Activated B cell treated with CpG ODN at 0.5 μM for 24 hours (primary cell): ENCODE results near the gene PRR5. TPM values are rescaled to one million over a fixed set of nuclear protein-coding genes. Genes with fewer than 3 reads are reported as not detected.
A peak's percentile ranks its signal among the peaks of the same experiment; 100 is the strongest.

Source experiments
- ATAC-seq: fragments of 200-7000 bp; cut with Tn5 transposase; one replicate; pipeline ENCODE4 v1.10.0; 2021; ENCODE audit warnings: low read depth, mild to moderate bottlenecking, moderate library complexity
- CTCF ChIA-PET: fragments of 350-600 bp; sonication (Branson Sonifier 250); formaldehyde crosslinking; loops from one replicate; lab custom pipeline; 2021; ENCODE audit warnings: antibody characterized with exemption; lab: Charles Lee
- POLR2A ChIA-PET: fragments of 350-600 bp; sonication (Branson Sonifier 250); formaldehyde crosslinking; loops from one replicate; lab custom pipeline; 2021; ENCODE audit warnings: antibody characterized with exemption; lab: Charles Lee
- DNase-seq: peaks from one replicate; pipeline ENCODE4 v3.0.0; 2022
- H3K27ac Mint-ChIP-seq: one replicate; pipeline ENCODE4 v1.8.0; 2020; ENCODE audit warnings: mixed read lengths
- H3K27me3 Mint-ChIP-seq: one replicate; pipeline ENCODE4 v1.8.0; 2021; ENCODE audit warnings: mixed read lengths
- H3K36me3 Mint-ChIP-seq: one replicate; pipeline ENCODE4 v1.8.0; 2021; ENCODE audit warnings: low read depth, mixed read lengths
- H3K4me1 Mint-ChIP-seq: one replicate; pipeline ENCODE4 v1.8.0; 2021; ENCODE audit warnings: mixed read lengths
- H3K4me3 Mint-ChIP-seq: one replicate; pipeline ENCODE4 v1.8.0; 2020; ENCODE audit warnings: mild to moderate bottlenecking, mixed read lengths
- H3K9me3 Mint-ChIP-seq: one replicate; pipeline ENCODE4 v1.8.0; 2020; ENCODE audit warnings: mixed read lengths
- intact Hi-C: fragments of 100-400 bp; cut with micrococcal nuclease; formaldehyde crosslinking; loops from one replicate; pipeline ENCODE4 v1.15.1; 2024
- total RNA-seq: library from RNA; stranded (reverse); gene quantifications from 2 replicates; pipeline ENCODE4 v1.2.3, GENCODE V29; 2022
- TF ChIP-seq, protein P1 (sequence below): fragments of 200-600 bp; IDR thresholded peaks from one replicate; pipeline ENCODE4 v1.8.0; 2022; ENCODE audit warnings: antibody characterized with exemption, mild to moderate bottlenecking

The PRR5 gene
- total RNA-seq, 1 donor from 2014 or later: 18.0 TPM

GRCh38 chr22:44683237-44683636 lies 18.8 kb upstream of the PRR5 start:
- H3K27me3 Mint-ChIP-seq: peaks cover 4% of the 10 kb centered on the region
- no peak overlapping the region for H3K4me3 Mint-ChIP-seq
- H3K9me3 Mint-ChIP-seq: no peaks in the 10 kb centered on the region
- intact Hi-C loops: no loop called here
- ChIA-PET POLR2A (no interaction called here), CTCF (interaction anchor here (1.4 kb wide), 1 partner anchor 19 kb away, joined by 3 read pairs; no protein-coding TSS in a partner anchor)
- no peak overlapping the region for H3K27ac Mint-ChIP-seq
- TF ChIP-seq, protein P1, sequence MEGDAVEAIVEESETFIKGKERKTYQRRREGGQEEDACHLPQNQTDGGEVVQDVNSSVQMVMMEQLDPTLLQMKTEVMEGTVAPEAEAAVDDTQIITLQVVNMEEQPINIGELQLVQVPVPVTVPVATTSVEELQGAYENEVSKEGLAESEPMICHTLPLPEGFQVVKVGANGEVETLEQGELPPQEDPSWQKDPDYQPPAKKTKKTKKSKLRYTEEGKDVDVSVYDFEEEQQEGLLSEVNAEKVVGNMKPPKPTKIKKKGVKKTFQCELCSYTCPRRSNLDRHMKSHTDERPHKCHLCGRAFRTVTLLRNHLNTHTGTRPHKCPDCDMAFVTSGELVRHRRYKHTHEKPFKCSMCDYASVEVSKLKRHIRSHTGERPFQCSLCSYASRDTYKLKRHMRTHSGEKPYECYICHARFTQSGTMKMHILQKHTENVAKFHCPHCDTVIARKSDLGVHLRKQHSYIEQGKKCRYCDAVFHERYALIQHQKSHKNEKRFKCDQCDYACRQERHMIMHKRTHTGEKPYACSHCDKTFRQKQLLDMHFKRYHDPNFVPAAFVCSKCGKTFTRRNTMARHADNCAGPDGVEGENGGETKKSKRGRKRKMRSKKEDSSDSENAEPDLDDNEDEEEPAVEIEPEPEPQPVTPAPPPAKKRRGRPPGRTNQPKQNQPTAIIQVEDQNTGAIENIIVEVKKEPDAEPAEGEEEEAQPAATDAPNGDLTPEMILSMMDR: no peak
- H3K4me1 Mint-ChIP-seq: peaks cover 34% of the 10 kb centered on the region
- DNase-seq (no peak), ATAC-seq (peak; percentile 14)
- H3K36me3 Mint-ChIP-seq: no peaks in the 10 kb centered on the region

DNA sequence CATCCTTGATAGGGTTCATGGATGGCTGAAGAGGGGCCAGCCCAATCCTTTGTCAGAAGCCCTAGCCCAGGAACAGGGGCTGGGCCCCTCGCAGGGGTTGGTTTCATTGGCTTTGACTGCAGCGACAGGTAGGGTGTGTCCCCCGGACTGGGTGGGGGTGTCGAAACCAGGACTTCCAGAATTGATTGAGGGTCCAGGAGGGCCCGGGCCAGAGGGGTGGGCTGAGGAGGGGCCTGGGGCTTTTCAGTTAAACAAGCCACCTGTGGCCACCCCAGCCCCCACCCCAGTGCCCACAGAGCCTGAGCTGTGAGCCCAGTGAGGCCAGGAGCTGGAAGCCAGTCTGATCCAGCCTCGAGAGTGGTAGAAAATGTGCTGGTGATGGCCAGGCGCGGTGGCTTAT lies 18.1 kb upstream of the PRR5 start:
- TF ChIP-seq, protein P1: no peak

DNA sequence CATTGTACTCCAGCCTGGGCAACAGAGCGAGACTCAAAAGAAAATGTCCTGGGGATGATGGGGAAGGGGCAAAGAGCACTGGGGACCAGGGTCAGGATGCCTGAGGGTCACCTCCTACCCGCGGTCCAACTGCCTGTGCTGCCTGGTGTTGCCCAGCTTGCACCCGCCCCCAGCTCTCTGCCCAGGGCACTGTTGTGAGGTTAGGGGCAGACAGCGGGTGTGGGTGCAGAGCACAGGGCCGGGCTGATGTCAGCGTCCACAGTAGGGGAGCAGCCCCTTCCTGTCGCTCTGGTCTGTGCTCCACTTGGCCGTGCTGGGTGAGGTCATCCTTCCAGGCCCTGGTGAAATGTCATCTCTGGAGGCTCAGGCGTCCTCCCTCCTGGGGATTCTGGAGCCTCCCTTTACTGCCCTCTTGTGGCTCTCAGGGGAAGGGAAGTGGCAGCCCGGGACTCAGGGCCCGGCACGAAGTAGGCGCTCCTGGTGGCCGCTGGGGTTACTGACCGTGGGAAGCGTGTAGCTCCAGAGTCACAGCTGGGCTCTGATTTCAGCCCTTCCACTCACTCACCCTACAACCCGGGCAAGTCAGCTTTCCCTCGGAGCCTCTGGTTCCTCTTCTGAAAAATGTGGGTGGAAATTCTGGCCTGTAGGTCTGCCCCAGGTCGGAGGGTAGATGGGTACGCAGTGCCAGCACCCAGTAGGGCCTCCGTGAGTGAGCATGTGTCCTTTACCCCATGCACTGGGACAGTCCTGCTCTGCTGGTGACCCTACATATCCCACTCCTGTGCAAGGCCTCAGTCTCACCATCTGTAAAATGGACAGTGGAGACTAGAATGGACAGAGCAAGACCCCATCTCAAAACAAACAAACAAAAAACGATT lies 17.3 kb upstream of the PRR5 start:
- Mint-ChIP-seq H3K27ac (no peak overlapping the region), H3K27me3 (peaks cover 3% of the 10 kb centered on the region), H3K4me3 (peak overlapping the region; percentile 47), H3K4me1 (peaks cover 34% of the 10 kb centered on the region), H3K36me3 (no peaks in the 10 kb centered on the region), H3K9me3 (no peaks in the 10 kb centered on the region)
- peak; percentile 58 for DNase-seq
- TF ChIP-seq, protein P1: peak; percentile 53
- ChIA-PET CTCF (interaction anchor here (0.5 to 1.8 kb wide), 7 partner anchors 14 to 1161 kb away, joined by 3 to 8 read pairs (median 3); no protein-coding TSS in a partner anchor), POLR2A (interaction anchor here (0.6 kb wide), 1 partner anchor 16 kb away, joined by 3 read pairs; no protein-coding TSS in a partner anchor)
- intact Hi-C loops: loop anchor here (1.0 to 2.0 kb wide), 2 partner anchors 18 to 186 kb away; partner anchors contain the start of genes PRR5 and RTL6
- peak; percentile 80 for ATAC-seq

More for the DNA sequence above, 18.1 kb upstream of the PRR5 start:
- Mint-ChIP-seq H3K27ac (no peak overlapping the region), H3K4me1 (peaks cover 34% of the 10 kb centered on the region), H3K36me3 (no peaks in the 10 kb centered on the region), H3K27me3 (peaks cover 4% of the 10 kb centered on the region), H3K4me3 (no peak overlapping the region), H3K9me3 (no peaks in the 10 kb centered on the region)
- DNase-seq: no peak
- ChIA-PET POLR2A (interaction anchor here (0.6 kb wide), 1 partner anchor 15 kb away, joined by 3 read pairs; no protein-coding TSS in a partner anchor), CTCF (interaction anchor here (1.1 to 1.8 kb wide), 5 partner anchors 19 to 196 kb away, joined by 3 to 8 read pairs (median 3); no protein-coding TSS in a partner anchor)
- intact Hi-C loops: loop anchor here (1.0 to 2.0 kb wide), 2 partner anchors 18 to 185 kb away; partner anchors contain the start of genes PRR5 and RTL6
- no peak for ATAC-seq

DNA sequence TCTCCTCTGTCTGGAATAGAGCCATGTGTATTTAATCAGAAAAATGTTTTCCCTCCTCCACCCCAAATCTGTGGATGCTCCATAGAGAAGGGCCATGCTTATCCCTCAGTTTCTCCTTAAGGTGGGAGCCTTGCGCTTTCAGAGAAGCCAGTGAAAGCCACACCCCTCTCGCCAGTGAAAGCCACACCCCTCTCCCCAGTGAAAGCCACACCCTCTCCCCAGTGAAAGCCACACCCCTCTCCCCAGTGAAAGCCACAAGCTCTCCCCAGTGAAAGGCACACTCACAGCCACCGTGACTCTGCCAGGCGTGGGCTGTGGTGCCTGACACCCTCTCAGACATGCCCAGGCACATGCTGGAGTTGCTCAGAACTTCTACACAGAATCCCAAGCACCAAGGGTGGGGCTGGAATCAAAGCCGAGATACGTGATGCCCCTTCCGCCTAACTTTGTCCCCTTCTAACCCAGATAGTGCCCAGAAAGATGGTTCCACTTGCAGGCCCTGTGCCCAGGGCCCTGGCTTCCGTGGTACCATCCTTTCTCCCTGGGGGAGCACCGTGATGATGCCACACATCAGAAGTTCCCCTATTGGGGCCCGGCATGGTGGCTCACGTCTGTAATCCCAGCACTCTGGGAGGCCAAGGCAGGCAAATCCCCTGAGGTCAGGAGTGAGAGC lies 16.5 kb upstream of the PRR5 start:
- TF ChIP-seq, protein P1: no peak
- H3K9me3 Mint-ChIP-seq: no peaks in the 10 kb centered on the region
- peak overlapping the region; percentile 43 for H3K27ac Mint-ChIP-seq
- DNase-seq: no peak
- H3K4me3 Mint-ChIP-seq: peak overlapping the region; percentile 9
- ATAC-seq: peak; percentile 78
- POLR2A ChIA-PET: interaction anchor here (0.6 kb wide), 1 partner anchor 603 kb away, joined by 3 read pairs; no protein-coding TSS in a partner anchor
- peaks cover 34% of the 10 kb centered on the region for H3K4me1 Mint-ChIP-seq
- CTCF ChIA-PET: interaction anchor here (0.5 to 1.8 kb wide), 5 partner anchors 13 to 1161 kb away, joined by 3 to 8 read pairs (median 3); no protein-coding TSS in a partner anchor
- intact Hi-C loops: loop anchor here (2.0 kb wide), 1 partner anchor 187 kb away; the partner anchor contains the start of gene RTL6
- peaks cover 2% of the 10 kb centered on the region for H3K27me3 Mint-ChIP-seq
- H3K36me3 Mint-ChIP-seq: no peaks in the 10 kb centered on the region
